ENCODE results near the gene GPR45. TPM values are rescaled to one million over a fixed set of nuclear protein-coding genes. Genes with fewer than 3 reads are reported as not detected.
A peak's percentile ranks its signal among the peaks of the same experiment; 100 is the strongest.

Gene GPR45
- total RNA-seq, 1 experiment from 2014 or later, result 0.43 TPM

GRCh38 chr2:105269426-105269825 is 27.9 kb downstream of the GPR45 start:
- no peak overlapping the region for H3K27ac ChIP-seq
- H3K9me3 ChIP-seq (replicated peaks), result no peaks in the 10 kb centered on the region
- H3K36me3 ChIP-seq, result peaks cover 29% of the 10 kb centered on the region
- H3K4me1 ChIP-seq, result no peaks in the 10 kb centered on the region
- no peaks in the 10 kb centered on the region for H3K27me3 ChIP-seq
- DNase-seq, result no peak
- no peak overlapping the region for H3K4me3 ChIP-seq

GRCh38 chr2:105271393-105272045 is 30.0 kb downstream of the GPR45 start:
- Histone ChIP-seq H3K4me3 (no peak overlapping the region), H3K36me3 (peaks cover 37% of the 10 kb centered on the region)

GRCh38 chr2:105272176-105272575 is 30.6 kb downstream of the GPR45 start:
- Histone ChIP-seq H3K27me3 (no peaks in the 10 kb centered on the region), H3K4me3 (no peak overlapping the region), H3K9me3 (replicated peaks) (no peaks in the 10 kb centered on the region), H3K36me3 (peaks cover 41% of the 10 kb centered on the region), H3K27ac (no peak overlapping the region), H3K4me1 (no peaks in the 10 kb centered on the region)
- no peak for DNase-seq

More at GRCh38 chr2:105271393-105272045, 30.0 kb downstream of the GPR45 start:
- Histone ChIP-seq H3K27ac (no peak overlapping the region), H3K9me3 (replicated peaks) (no peaks in the 10 kb centered on the region), H3K4me1 (no peaks in the 10 kb centered on the region), H3K27me3 (no peaks in the 10 kb centered on the region)
- DNase-seq, result no peak

- Histone ChIP-seq H3K27me3 (no peaks in the 10 kb centered on the region), H3K4me1 (no peaks in the 10 kb centered on the region), H3K27ac (no peak overlapping the region)
Observed at GRCh38 chr2:105274046-105274445, 32.5 kb downstream of the GPR45 start.

GRCh38 chr2:105278654-105279053 is 37.1 kb downstream of the GPR45 start:
- Histone ChIP-seq H3K9me3 (replicated peaks) (no peaks in the 10 kb centered on the region), H3K36me3 (peaks cover 34% of the 10 kb centered on the region)

More at GRCh38 chr2:105274046-105274445, 32.5 kb downstream of the GPR45 start:
- no peak overlapping the region for H3K4me3 ChIP-seq
- no peaks in the 10 kb centered on the region for H3K9me3 ChIP-seq (replicated peaks)
- no peak for DNase-seq
- H3K36me3 ChIP-seq, result peaks cover 35% of the 10 kb centered on the region

GRCh38 chr2:105279126-105279525 is 37.6 kb downstream of the GPR45 start:
- Histone ChIP-seq H3K27ac (no peak overlapping the region), H3K4me1 (no peaks in the 10 kb centered on the region), H3K27me3 (no peaks in the 10 kb centered on the region), H3K9me3 (replicated peaks) (no peaks in the 10 kb centered on the region), H3K4me3 (no peak overlapping the region), H3K36me3 (peaks cover 30% of the 10 kb centered on the region)
- DNase-seq, result no peak

More at GRCh38 chr2:105278654-105279053, 37.1 kb downstream of the GPR45 start:
- Histone ChIP-seq H3K27ac (no peak overlapping the region), H3K4me1 (no peaks in the 10 kb centered on the region), H3K4me3 (no peak overlapping the region), H3K27me3 (no peaks in the 10 kb centered on the region)
- DNase-seq, result no peak

GRCh38 chr2:105280281-105280680 is 38.7 kb downstream of the GPR45 start:
- Histone ChIP-seq H3K27ac (no peak overlapping the region), H3K4me1 (no peaks in the 10 kb centered on the region), H3K36me3 (peaks cover 28% of the 10 kb centered on the region), H3K4me3 (no peak overlapping the region), H3K9me3 (replicated peaks) (no peaks in the 10 kb centered on the region), H3K27me3 (no peaks in the 10 kb centered on the region)
- DNase-seq, result no peak

- Histone ChIP-seq H3K4me3 (no peak overlapping the region), H3K27me3 (no peaks in the 10 kb centered on the region), H3K4me1 (no peaks in the 10 kb centered on the region), H3K27ac (no peak overlapping the region), H3K36me3 (peaks cover 19% of the 10 kb centered on the region), H3K9me3 (replicated peaks) (no peaks in the 10 kb centered on the region)
- no peak for DNase-seq
Observed at GRCh38 chr2:105283532-105283931, 42.0 kb downstream of the GPR45 start.

GRCh38 chr2:105287692-105288091 is 46.1 kb downstream of the GPR45 start:
- DNase-seq, result peak; percentile 43 to 65
- no peak overlapping the region for H3K4me3 ChIP-seq
- H3K9me3 ChIP-seq (replicated peaks), result no peaks in the 10 kb centered on the region
- no peak overlapping the region; the same call in 1 of the 2 replicates for H3K27ac ChIP-seq
- H3K27me3 ChIP-seq, result no peaks in the 10 kb centered on the region
- no peaks in the 10 kb centered on the region for H3K4me1 ChIP-seq
- H3K36me3 ChIP-seq, result peaks cover 19% of the 10 kb centered on the region

GRCh38 chr2:105288133-105288532 is 46.6 kb downstream of the GPR45 start:
- DNase-seq, result no peak
- Histone ChIP-seq H3K36me3 (peaks cover 19% of the 10 kb centered on the region), H3K4me1 (no peaks in the 10 kb centered on the region), H3K27ac (no peak overlapping the region), H3K4me3 (no peak overlapping the region), H3K27me3 (no peaks in the 10 kb centered on the region), H3K9me3 (replicated peaks) (no peaks in the 10 kb centered on the region)

- H3K4me3 ChIP-seq, result no peak overlapping the region
- no peak for DNase-seq
- H3K27me3 ChIP-seq, result no peaks in the 10 kb centered on the region
- no peak overlapping the region for H3K27ac ChIP-seq
- no peaks in the 10 kb centered on the region for H3K9me3 ChIP-seq (replicated peaks)
- peaks cover 8% of the 10 kb centered on the region for H3K36me3 ChIP-seq
- H3K4me1 ChIP-seq, result peaks cover 10% of the 10 kb centered on the region
Observed at GRCh38 chr2:105290981-105291660, 49.6 kb downstream of the GPR45 start.

GRCh38 chr2:105291981-105292380 is 50.4 kb downstream of the GPR45 start:
- Histone ChIP-seq H3K36me3 (peaks cover 8% of the 10 kb centered on the region), H3K4me1 (peaks cover 10% of the 10 kb centered on the region), H3K9me3 (replicated peaks) (no peaks in the 10 kb centered on the region), H3K27me3 (no peaks in the 10 kb centered on the region), H3K27ac (no peak overlapping the region), H3K4me3 (no peak overlapping the region)
- no peak for DNase-seq

Other genes with a start within 250 kb of the GPR45 start
- gene MRPS9, start 203.7 kb upstream of the GPR45 start, total RNA-seq (2014; rRNA removed; shearing (Covaris generic)), result 51.1 and 54.5 TPM in 2 replicates
- 18.7 and 19.5 TPM in 2 replicates for gene TGFBRAP1, start 88.0 kb downstream of the GPR45 start, total RNA-seq (2014; rRNA removed; shearing (Covaris generic))
- gene C2orf49, start 95.8 kb downstream of the GPR45 start, total RNA-seq (2014; rRNA removed; shearing (Covaris generic)), result 19.6 and 21.6 TPM in 2 replicates
- gene FHL2, start 157.3 kb downstream of the GPR45 start, total RNA-seq (2014; rRNA removed; shearing (Covaris generic)), result 27.4 and 30.7 TPM in 2 replicates

All from SJCRH30 (cell line).